Fibroblast of mammary gland (primary cell): ENCODE measurements around the gene OR10A6.

Source experiments
- DNase-seq: peaks from one replicate; pipeline ENCODE4 v3.0.0-alpha.2; 2010; ENCODE audit warnings: low read depth
- H3K4me3 ChIP-seq: 2 replicates; pipeline ENCODE4 v1.5.1; 2011; ENCODE audit warnings: low read depth, mild to moderate bottlenecking, low read length, moderate library complexity; ENCODE audit not compliant: control insufficient read depth
- TF ChIP-seq, protein P1 (sequence below): conservative IDR thresholded peaks from 2 replicates; pipeline ENCODE4 v1.5.1; 2011; ENCODE audit warnings: low read depth, low read length, inconsistent platforms; ENCODE audit not compliant: control insufficient read depth, insufficient read depth

OR10A6 gene

DNA sequence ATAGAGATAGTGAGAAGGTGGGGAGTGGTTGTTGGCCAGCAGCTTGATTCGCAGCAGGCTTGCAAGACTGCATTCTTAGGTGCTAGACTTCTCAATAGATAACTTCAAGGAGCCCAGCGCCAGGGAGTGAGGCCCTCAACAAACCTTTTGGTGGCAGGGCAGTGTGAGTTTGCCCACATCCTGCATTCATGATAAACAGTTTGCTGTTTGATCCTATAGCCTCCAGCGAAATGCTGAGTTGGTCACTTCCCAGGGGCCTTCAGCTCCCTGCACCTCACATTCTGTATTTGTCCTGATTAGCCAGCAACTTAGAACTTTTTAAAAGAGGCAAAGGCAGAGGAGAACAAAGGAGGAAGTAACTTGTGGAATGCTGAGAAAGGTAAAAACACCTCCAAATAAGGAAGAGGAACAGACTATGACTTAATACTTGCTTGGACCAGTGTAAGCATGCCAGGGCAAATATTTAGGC lies 25.1 kb downstream of the OR10A6 start:
- DNase-seq = no peak
- TF ChIP-seq, protein P1, sequence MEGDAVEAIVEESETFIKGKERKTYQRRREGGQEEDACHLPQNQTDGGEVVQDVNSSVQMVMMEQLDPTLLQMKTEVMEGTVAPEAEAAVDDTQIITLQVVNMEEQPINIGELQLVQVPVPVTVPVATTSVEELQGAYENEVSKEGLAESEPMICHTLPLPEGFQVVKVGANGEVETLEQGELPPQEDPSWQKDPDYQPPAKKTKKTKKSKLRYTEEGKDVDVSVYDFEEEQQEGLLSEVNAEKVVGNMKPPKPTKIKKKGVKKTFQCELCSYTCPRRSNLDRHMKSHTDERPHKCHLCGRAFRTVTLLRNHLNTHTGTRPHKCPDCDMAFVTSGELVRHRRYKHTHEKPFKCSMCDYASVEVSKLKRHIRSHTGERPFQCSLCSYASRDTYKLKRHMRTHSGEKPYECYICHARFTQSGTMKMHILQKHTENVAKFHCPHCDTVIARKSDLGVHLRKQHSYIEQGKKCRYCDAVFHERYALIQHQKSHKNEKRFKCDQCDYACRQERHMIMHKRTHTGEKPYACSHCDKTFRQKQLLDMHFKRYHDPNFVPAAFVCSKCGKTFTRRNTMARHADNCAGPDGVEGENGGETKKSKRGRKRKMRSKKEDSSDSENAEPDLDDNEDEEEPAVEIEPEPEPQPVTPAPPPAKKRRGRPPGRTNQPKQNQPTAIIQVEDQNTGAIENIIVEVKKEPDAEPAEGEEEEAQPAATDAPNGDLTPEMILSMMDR = no peak
- H3K4me3 ChIP-seq = no peak overlapping the region

DNA sequence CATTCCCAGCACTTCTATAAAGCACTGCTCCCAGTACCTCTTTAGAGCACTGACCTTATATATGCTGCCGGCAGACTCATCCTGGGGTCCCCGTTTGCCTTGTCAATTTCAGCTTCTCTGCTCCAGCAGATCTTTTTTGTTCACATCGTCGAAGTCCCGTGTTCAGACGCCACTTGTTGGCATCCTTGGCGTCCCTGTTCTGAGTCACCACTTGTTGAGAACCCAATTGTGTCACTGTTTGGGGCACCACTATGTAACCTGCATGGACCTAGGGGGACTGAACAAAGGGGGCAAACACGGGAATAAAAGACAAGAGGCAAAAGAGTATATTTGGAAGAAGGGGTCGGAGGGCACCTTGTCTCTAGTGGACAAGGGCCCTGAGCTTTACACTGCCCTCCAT lies 25.5 kb downstream of the OR10A6 start:
- DNase-seq = no peak
- H3K4me3 ChIP-seq = no peak overlapping the region
- TF ChIP-seq, protein P1 = no peak

DNA sequence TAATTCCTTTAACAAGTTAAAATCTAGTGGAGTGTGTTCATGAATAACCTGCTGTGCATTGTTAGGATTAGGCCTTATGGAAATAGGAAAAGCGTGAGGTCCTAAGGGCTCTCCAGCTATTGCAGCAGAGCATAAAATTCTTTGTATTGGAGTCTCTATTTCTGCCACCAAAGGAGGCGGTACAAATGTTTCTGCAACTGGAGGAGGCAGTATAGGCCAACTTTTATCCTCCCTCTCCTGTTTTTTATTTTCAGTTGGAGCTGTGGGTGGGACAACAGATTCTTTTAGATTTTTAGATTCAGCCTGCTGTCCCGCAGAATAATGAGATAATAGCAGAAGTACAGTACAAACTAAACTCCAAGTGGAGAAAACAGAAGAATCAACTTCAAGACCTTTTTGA lies 26.2 kb downstream of the OR10A6 start:
- TF ChIP-seq, protein P1 = peak; percentile 45
- DNase-seq = peak; percentile 55
- H3K4me3 ChIP-seq = no peak overlapping the region

DNA sequence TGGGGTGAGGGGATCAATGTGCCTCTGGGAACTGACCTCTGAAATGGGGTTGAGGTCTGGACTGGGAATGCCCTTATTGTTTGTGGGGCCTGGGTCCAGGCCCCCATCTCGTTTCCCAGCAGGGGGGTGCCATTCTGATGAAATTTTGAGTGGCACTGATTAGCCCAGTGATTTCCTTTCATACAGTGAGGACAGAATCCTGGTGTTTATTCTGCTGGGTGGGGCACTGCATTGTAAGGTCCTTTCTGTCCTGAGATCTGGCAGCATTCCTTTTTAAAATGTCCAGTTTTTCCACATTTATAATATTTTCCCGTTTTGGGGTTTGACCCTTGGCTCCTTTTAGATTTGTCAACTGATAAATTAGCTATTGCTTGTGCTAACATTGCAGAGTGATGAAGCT lies 27.1 kb downstream of the OR10A6 start:
- no peak overlapping the region for H3K4me3 ChIP-seq
- no peak for DNase-seq
- TF ChIP-seq, protein P1 = no peak

DNA sequence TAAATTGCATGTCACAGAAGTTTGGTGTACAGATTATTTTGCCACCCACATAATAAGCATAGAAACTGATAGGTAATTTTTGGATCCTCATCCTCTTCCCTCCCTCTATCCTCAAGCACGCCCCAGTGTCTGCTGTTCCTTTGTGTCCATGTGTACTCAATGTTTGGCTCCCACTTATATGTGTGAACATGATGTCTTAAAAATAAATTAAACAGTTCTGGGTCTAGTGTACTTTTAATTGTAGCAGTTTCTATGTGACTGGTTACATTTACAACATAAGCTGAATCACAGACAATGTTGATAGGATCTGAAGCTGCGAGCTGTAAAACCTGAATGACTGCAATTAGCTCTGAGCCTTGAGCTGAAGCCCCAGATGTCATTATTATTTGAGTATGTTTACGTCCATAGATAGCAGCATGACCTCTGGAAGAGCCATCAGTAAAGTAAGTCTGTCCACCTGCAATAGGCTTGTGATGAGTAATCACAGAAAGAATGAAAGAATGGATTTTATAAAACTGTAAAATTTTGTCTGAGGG lies 29.7 kb downstream of the OR10A6 start:
- TF ChIP-seq, protein P1 = no peak
- H3K4me3 ChIP-seq = no peak overlapping the region
- no peak for DNase-seq

DNA sequence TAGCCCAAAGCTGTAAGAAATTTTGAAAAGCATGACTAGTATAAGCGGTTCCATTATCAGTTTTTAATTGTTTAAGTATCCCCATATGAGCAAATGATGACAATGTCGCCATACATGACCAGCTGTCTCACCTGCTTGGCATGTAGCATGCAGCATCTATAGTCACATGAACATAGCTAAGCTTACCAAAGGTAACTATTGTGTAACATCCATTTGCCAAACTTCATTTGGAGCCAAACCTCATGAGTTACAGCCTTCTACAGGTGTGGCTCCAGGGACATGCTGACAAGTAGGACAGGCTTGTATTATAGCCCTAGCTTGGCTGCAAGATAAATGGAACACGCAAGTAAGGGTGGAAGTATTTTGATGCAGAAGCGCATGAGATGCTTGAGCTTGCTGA lies 30.4 kb downstream of the OR10A6 start:
- TF ChIP-seq, protein P1 = no peak
- DNase-seq = no peak

DNA sequence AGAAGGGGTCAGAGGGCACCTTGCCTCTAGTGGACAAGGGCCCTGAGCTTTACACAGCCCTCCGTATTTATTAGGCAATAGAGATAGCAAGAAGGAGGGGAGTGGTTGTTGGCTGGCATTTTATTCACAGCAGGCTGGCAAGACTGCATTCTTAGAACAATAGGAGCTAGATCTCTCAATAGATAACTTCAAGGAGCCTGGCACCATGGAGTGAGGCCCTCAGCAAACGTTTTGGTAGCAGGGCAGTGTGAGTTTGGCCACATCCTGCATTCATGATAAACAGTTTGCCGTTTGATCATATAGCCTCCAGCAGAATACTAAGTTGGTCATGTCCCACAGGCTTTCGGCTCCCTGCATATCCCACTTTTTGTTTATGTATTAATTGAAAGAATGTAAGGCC lies 31.6 kb downstream of the OR10A6 start:
- DNase-seq = no peak
- TF ChIP-seq, protein P1 = no peak
- no peak overlapping the region for H3K4me3 ChIP-seq

More for the DNA sequence above, 30.4 kb downstream of the OR10A6 start:
- H3K4me3 ChIP-seq = no peak overlapping the region
